Esophagus (tissue), 2 donors: ENCODE data around the gene PROSER3. TPM values are rescaled to one million over a fixed set of nuclear protein-coding genes. Genes with fewer than 3 reads are reported as not detected.

Experiments used
- H3K27ac ChIP-seq, 2 donors: one replicate each; pipeline ENCODE4 v1.5.1; 2013; ENCODE audit warnings: low read depth in 2 of 2, mild to moderate bottlenecking in 2 of 2, inconsistent platforms in 1 of 2, low read length in 1 of 2, moderate library complexity in 1 of 2
- H3K27me3 ChIP-seq, 2 donors: one replicate each; pipeline ENCODE4 v1.6.1; 2013; ENCODE audit warnings: low read length in 2 of 2, control low read depth in 1 of 2, mild to moderate bottlenecking in 1 of 2; ENCODE audit not compliant: insufficient read depth in 2 of 2, control insufficient read depth in 1 of 2
- H3K36me3 ChIP-seq, 2 donors: one replicate each; pipeline ENCODE4 v1.6.1; 2013; ENCODE audit warnings: low read length in 1 of 2; ENCODE audit not compliant: control insufficient read depth in 2 of 2, insufficient read depth in 2 of 2
- H3K4me1 ChIP-seq, 2 donors: one replicate each; pipeline ENCODE4 v1.6.1; 2013; ENCODE audit warnings: low read length in 1 of 2; ENCODE audit not compliant: control insufficient read depth in 2 of 2, insufficient read depth in 2 of 2
- H3K4me3 ChIP-seq, 2 donors: one replicate each; pipeline ENCODE4 v1.5.1; 2013; ENCODE audit warnings: low read length in 2 of 2, mild to moderate bottlenecking in 2 of 2, low read depth in 1 of 2, moderate library complexity in 1 of 2
- H3K9me3 ChIP-seq, 2 donors: one replicate each; pipeline ENCODE4 v1.6.1; 2013; ENCODE audit warnings: mild to moderate bottlenecking in 2 of 2, low read depth in 1 of 2, low read length in 1 of 2, moderate library complexity in 1 of 2; ENCODE audit not compliant: control insufficient read depth in 2 of 2, insufficient read depth in 1 of 2
- WGBS, 2 donors: extraction: QIAGEN DNeasy Blood & Tissue Kit; methylation state at CpG; one replicate each; pipeline ENCODE4 v1.1.7; 2013; 5-methylcytosine and 5-hydroxymethylcytosine counted together
- polyA plus RNA-seq, 2 donors: library from polyadenylated mRNA; stranded (reverse); fragments of 200-250 nt; gene quantifications; one replicate each; pipeline ENCODE4 v1.2.3, GENCODE V29; 2013
- donor health status: healthy with polysubstance abuse.
- donor health status: Bipolar disorder and iron deficiency.

Gene PROSER3
- polyA plus RNA-seq, 2 donors = 5.5 to 13.8 TPM

DNA sequence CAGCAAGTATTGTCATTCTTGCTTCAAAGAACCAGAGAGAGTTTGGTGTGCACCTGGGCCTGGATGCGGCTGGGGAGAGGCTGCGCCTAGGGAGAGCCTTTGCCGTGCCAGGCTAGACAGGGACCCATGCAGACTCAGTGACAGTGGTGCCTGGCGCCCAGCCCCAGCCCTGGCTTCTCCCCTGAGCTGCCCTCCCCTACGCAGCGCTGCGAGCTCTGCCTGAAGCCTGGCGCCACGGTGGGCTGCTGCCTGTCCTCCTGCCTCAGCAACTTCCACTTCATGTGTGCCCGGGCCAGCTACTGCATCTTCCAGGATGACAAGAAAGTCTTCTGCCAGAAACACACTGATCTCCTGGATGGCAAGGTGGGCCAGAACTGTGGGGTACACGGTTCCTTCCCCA is 28.2 kb upstream of the PROSER3 start:
- WGBS, 2 donors = 93 to 94% methylated on average over 11 of the region's 11 CpGs
- H3K9me3 ChIP-seq = no peaks in the 10 kb centered on the region
- no peak overlapping the region for H3K27ac ChIP-seq
- peaks cover 4 to 10% of the 10 kb centered on the region in 2 donors for H3K4me1 ChIP-seq
- no peaks in the 10 kb centered on the region for H3K27me3 ChIP-seq
- peaks cover 43 to 88% of the 10 kb centered on the region in 2 donors for H3K36me3 ChIP-seq
- H3K4me3 ChIP-seq = no peak overlapping the region

DNA sequence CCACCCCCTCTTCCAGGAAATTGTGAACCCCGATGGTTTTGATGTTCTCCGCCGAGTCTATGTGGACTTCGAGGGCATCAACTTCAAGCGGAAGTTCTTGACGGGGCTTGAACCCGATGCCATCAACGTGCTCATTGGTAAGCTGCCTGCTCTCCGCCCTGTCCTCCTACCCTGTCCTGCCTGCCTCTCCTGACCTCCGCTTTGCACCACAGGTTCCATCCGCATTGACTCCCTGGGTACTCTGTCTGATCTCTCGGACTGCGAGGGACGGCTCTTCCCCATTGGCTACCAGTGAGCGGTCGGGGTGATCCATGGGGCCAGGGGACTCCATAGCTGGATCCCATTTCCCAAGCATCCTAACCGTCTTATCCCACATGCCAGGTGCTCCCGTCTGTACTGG is 27.6 kb upstream of the PROSER3 start:
- Histone ChIP-seq H3K4me3 (no peak overlapping the region), H3K27me3 (no peaks in the 10 kb centered on the region), H3K36me3 (peaks cover 41 to 86% of the 10 kb centered on the region in 2 donors), H3K9me3 (no peaks in the 10 kb centered on the region), H3K4me1 (peaks cover 4 to 10% of the 10 kb centered on the region in 2 donors), H3K27ac (peak overlapping the region in 1 of 2 donors; percentile 65)
- WGBS, 2 donors = 85 to 92% methylated on average over 18 of the region's 18 CpGs

DNA sequence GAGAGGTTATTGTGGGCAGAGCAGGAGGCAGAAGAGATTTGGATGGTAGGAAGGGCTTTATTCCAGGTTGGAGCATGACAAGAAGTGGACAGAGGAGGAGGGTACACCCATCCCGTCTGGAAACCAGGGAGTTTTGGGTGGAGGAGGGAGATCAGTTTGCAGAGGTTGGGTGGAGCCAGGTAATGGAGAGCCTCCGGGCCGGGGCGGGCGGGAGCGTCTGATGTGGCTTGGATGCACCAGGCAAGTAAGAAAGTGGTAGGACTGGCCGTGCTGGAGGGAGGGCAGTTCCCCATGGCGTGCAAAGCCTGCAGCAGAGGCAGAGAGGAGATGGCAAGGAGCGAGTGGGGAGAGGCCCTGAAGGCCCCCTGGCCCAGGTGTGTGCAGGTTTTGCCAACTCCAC is 26.6 kb upstream of the PROSER3 start:
- no peaks in the 10 kb centered on the region for H3K27me3 ChIP-seq
- peaks cover 33 to 80% of the 10 kb centered on the region in 2 donors for H3K36me3 ChIP-seq
- 54 to 75% methylated on average over 9 of the region's 9 CpGs for WGBS, 2 donors
- peak overlapping the region; percentile 5 to 65 for H3K27ac ChIP-seq
- H3K4me3 ChIP-seq = no peak overlapping the region
- H3K4me1 ChIP-seq = peaks cover 4 to 10% of the 10 kb centered on the region in 2 donors
- no peaks in the 10 kb centered on the region for H3K9me3 ChIP-seq

DNA sequence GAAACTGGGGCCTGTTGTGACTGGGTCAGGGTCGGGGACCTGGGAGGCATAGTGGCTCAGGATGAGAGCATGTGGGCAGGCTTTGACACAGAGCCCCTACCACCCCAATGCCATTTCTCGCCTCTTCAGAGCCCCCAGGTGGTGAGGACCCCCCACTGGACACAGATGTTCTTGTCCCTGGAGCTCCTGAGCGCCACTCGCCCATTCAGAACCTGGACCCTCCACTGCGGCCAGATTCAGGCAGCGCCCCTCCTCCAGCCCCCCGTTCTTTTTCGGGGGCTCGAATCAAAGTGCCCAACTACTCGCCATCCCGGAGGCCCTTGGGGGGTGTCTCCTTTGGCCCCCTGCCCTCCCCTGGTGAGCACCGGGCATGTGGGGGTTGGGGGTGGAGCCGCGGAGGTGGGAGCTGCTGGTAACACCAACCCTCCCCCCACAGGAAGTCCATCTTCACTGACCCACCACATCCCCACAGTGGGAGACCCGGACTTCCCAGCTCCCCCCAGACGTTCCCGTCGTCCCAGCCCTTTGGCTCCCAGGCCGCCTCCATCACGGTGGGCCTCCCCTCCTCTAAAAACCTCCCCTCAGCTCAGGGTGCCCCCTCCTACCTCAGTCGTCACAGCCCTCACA is 26.1 kb upstream of the PROSER3 start:
- peaks cover 4 to 10% of the 10 kb centered on the region in 2 donors for H3K4me1 ChIP-seq
- H3K27ac ChIP-seq = peak overlapping the region in 1 of 2 donors; percentile 65
- WGBS, 2 donors = 76 to 87% methylated on average over 21 of the region's 21 CpGs
- H3K4me3 ChIP-seq = no peak overlapping the region
- no peaks in the 10 kb centered on the region for H3K9me3 ChIP-seq
- H3K36me3 ChIP-seq = peaks cover 32 to 83% of the 10 kb centered on the region in 2 donors
- no peaks in the 10 kb centered on the region for H3K27me3 ChIP-seq

DNA sequence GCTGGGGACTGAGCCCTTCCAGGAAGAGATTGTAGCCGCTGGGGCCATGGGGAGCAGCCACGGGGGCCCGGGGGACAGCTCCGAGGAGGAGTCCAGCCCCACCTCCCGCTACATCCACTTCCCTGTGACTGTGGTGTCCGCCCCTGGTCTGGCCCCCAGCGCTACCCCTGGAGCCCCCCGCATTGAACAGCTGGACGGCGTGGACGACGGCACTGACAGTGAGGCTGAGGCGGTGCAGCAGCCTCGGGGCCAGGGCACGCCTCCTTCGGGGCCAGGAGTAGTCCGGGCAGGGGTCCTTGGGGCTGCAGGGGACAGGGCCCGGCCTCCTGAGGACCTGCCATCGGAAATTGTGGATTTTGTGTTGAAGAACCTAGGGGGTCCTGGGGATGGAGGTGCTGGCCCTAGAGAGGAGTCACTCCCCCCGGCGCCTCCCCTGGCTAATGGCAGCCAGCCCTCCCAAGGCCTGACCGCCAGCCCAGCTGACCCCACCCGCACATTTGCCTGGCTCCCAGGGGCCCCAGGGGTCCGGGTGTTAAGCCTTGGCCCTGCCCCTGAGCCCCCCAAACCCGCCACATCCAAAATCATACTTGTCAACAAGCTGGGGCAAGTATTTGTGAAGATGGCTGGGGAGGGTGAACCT is 25.3 kb upstream of the PROSER3 start:
- no peaks in the 10 kb centered on the region for H3K27me3 ChIP-seq
- no peak overlapping the region for H3K4me3 ChIP-seq
- no peak overlapping the region for H3K27ac ChIP-seq
- 86 to 87% methylated on average over 24 to 25 of the region's 25 CpGs for WGBS, 2 donors
- H3K36me3 ChIP-seq = peaks cover 27 to 82% of the 10 kb centered on the region in 2 donors
- peaks cover 4 to 10% of the 10 kb centered on the region in 2 donors for H3K4me1 ChIP-seq
- no peaks in the 10 kb centered on the region for H3K9me3 ChIP-seq

DNA sequence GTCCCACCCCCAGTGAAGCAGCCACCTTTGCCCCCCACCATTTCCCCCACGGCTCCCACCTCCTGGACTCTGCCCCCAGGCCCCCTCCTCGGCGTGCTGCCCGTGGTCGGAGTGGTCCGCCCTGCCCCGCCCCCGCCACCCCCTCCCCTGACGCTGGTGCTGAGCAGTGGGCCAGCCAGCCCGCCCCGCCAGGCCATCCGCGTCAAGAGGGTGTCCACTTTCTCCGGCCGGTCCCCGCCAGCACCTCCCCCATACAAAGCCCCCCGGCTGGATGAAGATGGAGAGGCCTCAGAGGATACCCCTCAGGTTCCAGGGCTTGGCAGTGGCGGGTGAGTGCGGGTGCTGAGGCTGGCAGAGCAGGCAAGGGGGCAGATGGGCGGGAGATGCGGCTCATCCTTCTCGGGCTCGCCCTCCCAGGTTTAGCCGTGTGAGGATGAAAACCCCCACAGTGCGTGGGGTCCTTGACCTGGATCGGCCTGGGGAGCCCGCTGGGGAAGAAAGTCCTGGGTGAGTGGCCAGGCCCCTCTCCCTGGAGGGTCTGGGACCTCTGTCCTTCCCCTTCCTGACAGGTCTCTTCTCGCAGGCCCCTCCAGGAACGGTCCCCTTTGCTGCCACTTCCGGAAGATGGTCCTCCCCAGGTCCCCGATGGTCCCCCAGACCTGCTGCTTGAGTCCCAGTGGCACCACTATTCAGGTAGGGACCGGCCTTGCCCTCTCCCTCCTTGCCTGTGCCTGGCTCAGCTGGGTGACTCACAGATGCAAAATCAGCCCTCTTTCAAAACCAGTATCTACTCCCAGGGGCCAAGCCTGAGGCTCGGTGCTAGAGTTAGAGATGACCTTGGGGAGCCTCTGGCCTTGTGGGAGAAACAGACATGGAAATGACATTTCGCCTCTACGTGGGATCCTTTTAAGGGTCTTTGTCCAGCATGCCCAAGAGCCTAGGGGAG is 24.5 kb upstream of the PROSER3 start:
- Histone ChIP-seq H3K4me3 (no peak overlapping the region), H3K4me1 (peaks cover 4 to 10% of the 10 kb centered on the region in 2 donors), H3K27ac (no peak overlapping the region), H3K36me3 (peaks cover 34 to 84% of the 10 kb centered on the region in 2 donors), H3K9me3 (no peaks in the 10 kb centered on the region), H3K27me3 (no peaks in the 10 kb centered on the region)
- 89 to 90% methylated on average over 35 of the region's 35 CpGs for WGBS, 2 donors

DNA sequence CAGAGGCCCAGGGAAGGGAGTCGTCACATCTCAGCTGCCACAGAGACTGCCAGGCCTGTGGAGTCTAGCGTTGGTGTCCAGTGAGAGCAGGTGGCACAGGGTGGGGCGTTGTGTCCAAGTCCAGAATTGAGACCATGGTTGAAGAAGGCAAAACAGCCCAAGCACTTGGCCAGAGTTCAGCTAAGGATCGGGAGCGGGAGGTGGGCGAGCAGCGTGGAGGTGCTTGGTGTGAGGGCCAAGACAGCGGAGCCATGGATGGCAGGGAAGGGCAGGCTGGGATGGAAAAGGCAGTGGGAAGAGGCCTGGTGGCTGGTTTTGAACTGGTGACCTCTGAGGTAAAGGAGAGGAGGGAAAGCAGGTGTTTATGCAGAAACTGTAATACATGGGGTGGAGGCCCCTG is 23.7 kb upstream of the PROSER3 start:
- no peak overlapping the region for H3K4me3 ChIP-seq
- H3K36me3 ChIP-seq = peaks cover 32 to 77% of the 10 kb centered on the region in 2 donors
- H3K9me3 ChIP-seq = no peaks in the 10 kb centered on the region
- no peaks in the 10 kb centered on the region for H3K27me3 ChIP-seq
- WGBS, 2 donors = 95% methylated on average over 8 of the region's 8 CpGs
- H3K4me1 ChIP-seq = peaks cover 4 to 10% of the 10 kb centered on the region in 2 donors
- H3K27ac ChIP-seq = no peak overlapping the region

DNA sequence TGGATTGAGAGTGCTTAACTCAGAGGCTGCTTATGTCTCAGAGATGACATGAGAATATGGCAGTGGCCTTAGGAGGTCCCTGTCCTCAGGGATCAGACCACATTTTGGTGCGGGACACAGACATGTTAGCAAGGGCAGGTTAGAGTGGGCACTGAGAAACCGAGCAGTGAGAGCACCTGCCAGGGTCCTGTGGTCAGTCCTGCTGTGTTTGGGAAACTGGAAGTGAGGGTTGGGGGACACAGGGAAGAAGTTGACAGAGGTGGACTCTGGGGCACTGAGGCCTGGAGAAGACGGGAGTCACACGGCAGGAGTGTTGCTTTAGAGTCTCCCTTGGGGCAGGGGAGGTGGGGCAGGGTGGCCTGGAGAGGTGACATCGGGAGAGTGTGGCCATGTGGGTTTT is 23.1 kb upstream of the PROSER3 start:
- Histone ChIP-seq H3K27me3 (no peaks in the 10 kb centered on the region), H3K9me3 (no peaks in the 10 kb centered on the region), H3K4me3 (no peak overlapping the region), H3K36me3 (peaks cover 32 to 70% of the 10 kb centered on the region in 2 donors), H3K4me1 (peaks cover 4 to 14% of the 10 kb centered on the region in 2 donors), H3K27ac (no peak overlapping the region)
- 78 to 85% methylated on average over 5 of the region's 5 CpGs for WGBS, 2 donors
